Activated T-cell treated with anti-CD3 and anti-CD28 coated beads for 1 hour (primary cell): Measurements from ENCODE around the gene PFN3.

ENCODE experiments used
- DNase-seq: peaks from one replicate; pipeline ENCODE4 v3.0.0-alpha.2; 2020; ENCODE audit warnings: low read depth

Gene PFN3

DNA sequence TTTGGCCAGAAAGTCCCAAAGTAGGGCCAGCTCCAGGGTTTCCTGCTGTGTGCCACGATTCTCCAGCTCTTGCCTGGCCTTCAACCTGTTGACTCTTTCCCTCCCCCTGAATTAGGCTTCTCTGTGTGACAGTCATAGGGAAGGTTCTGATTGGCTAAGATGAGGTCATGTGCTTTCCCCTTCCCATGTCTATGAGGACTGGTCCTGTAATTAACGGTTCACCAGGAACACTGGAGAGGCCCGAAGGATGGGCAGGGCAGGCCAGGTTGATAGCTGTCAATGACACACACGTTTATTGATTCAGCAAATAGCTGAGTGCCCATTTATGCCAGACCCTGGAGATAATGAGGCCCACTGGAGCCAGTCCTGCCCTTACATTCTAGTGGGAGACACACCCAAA is 37.2 kb upstream of the PFN3 start:
- no peak for DNase-seq

DNA sequence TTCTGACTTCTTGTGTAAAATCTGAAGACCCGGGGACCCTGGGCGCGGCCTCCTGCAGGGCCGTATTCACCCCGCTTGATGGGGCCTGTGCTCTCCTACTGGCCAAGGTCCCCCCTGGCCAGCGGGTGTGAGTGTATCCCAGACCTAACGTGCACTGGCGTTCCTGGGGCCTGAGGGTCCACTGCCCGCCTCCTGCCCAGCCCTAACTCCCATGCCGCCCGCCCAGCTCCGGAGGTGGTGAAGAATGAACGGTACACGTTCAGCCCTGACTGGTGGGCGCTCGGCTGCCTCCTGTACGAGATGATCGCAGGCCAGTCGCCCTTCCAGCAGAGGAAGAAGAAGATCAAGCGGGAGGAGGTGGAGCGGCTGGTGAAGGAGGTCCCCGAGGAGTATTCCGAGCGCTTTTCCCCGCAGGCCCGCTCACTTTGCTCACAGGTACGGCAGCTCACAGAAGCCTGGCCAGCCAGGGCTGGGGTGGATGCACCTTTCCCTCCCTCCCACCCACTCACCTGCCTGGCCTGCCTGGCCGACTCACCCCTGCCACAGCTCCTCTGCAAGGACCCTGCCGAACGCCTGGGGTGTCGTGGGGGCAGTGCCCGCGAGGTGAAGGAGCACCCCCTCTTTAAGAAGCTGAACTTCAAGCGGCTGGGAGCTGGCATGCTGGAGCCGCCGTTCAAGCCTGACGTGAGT is 35.5 kb upstream of the PFN3 start:
- DNase-seq, result no peak

DNA sequence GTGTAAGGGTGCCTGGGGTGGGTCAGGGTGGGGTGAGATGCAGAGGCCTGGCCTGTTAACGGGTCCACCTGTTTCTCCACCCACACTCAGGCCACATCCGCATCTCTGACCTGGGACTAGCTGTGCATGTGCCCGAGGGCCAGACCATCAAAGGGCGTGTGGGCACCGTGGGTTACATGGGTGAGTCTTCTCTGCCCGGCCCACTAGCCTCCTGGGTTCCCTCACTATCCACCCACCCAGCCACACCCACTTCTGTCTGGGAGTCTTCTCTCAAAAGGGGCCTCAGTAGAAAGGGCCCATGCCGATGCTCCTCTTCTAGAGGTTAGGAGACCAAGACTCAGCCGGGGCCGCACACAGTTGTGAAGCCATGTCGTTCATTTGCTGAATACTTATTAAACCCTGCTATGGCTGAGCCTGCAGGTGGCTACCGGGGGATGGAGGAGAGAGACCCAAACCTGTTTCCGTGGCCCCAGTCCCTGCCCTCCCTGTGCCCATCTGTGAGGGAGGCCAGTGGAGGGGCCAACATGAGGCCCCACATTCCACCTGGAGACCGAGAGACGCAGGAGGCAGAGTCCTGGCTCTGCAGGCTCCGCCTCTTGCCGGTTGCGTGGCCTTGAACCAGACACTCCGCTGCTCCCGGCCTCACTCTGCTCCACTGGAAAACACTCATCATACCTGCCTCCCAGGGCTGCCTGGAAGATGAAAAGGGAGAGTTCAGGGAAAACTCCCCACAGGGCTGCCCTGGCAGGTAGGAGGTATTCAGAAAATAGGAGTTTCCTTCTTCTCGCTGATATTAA is 34.7 kb upstream of the PFN3 start:
- DNase-seq, result no peak

DNA sequence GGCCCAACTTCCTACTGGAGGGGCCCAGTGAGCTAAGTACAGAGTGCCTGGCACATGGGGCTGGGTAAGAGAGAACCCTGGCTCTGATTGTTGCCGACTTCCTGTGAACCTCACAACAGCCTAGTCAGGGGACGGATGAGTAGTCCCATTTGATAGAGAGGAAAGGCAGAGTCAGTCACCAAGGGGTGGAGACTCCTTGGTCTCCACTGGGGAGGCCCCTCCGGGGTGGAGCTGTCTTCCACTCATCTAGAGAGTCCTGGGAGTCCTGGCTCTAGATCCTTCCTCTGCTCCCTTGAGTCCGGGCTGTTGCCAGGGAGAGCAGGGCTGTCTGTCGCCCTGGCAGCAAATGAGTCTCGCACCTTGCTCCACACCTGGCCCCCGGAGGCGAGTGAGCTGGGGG is 34.0 kb upstream of the PFN3 start:
- DNase-seq, result no peak

DNA sequence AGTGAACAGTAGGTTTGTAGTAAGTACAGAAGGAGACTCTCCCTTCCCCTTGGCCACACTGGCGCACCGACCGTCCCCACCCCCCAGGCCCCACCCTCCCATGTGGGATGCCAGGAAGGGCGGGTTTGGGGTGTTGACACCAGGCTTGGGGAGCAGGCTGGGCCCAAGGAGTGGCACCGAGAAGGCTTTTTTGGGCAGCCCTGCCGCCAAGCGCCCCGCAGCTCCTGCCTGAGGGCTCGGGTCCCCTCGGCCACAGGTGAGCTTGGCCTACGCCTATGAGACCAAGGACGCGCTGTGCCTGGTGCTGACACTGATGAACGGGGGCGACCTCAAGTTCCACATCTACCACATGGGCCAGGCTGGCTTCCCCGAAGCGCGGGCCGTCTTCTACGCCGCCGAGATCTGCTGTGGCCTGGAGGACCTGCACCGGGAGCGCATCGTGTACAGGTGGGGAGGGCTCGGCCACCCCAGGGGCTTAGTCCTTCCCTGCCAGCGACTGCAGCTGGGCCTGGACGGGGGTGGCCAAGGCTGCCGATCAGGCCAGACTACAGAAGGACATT is 33.3 kb upstream of the PFN3 start:
- DNase-seq, result no peak

DNA sequence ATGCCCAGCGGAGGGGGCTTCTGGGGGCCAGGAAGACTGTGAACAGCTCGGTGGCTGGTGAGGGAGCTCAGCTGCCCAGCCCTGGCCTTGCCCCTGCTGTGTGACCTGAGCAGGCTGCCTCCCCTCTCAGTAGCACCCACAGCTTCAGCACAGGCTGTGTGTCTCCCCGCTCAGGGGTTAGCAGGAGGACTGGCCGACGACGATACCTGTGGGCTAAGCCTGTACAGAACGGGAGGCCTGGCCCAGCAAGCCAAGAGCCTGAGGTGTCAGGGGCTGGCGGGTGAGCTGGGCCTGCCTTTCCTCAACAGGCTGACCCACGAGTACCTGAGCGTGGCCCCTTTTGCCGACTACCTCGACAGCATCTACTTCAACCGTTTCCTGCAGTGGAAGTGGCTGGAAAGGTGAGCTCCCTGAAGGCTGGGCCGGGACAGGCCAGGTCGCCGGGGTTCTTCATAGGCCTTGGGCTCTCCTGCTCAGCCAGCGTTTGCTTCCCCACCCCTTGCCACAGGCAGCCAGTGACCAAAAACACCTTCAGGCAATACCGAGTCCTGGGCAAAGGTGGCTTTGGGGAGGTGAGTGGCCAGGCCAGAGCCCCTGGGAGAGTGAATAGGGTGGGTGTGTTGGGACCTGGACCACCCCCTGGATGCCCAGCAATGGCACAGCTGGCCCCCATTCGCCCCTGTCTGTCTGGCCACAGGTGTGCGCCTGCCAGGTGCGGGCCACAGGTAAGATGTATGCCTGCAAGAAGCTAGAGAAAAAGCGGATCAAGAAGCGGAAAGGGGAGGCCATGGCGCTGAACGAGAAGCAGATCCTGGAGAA is 32.6 kb upstream of the PFN3 start:
- no peak for DNase-seq

DNA sequence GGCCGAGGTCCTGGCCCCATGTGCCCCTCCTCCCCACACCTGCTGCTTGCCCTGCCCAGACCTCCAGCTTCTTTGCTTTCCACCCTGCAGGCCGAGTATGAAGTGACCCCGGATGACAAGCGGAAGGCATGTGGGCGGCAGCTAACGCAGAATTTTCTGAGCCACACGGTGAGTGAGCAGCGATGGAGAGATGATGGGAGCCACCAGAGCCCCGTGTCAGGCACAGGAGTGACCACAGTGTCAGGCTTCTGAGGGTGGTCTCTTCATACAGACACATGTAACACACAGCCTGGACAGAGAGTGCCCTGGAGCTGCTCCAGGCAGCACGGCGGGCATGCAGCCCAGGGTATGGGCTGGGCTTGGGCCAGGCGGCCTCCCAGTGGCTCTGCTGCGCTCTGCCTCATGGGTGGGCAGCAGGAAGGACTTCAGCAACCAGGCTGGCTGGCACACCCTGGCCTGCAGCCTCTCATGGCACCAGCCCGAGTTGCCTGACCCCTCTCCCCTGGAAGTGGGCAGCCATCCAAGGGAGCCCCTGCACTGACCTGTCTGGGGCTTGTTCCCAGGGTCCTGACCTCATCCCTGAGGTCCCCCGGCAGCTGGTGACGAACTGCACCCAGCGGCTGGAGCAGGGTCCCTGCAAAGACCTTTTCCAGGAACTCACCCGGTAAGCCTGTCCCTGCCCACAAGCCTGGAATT is 31.8 kb upstream of the PFN3 start:
- DNase-seq, result no peak

DNA sequence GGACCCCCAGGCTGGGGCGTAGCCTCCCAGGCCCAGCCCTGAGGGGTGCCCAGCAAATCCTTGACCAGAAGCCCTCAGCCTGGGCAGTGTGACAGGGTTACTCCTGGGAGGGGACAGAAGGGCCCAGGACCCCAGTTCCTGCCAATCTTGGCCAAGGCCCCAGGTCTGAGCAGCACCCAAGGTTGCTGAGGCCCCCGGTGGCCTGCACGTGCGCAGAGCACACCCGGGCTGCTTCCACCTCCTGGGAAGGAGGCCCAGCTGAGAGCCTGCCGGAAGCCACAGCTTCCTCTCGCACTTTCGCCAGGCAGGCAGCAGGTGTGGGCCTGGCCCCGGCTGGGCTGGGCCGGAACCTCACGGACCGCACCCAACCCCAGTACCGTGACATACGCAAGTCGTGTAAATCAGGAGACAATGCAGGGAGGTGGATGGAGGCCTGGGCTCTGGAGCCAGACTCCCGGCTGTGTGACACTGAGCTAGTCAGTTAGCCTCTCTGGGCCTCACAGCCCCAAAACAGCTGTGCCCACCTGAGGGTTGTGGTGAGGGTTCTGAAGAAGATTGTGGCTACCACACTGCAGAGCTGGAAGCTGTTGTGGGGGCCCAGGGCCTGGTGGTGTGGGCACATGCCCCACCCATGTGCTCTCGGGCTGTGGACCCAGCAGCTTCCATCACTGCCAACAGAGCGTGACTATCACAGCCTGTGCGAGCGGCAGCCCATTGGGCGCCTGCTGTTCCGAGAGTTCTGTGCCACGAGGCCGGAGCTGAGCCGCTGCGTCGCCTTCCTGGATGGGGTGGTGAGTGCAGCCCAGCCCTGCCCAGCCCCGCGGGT is 31.1 kb upstream of the PFN3 start:
- DNase-seq, result peak; percentile 43

DNA sequence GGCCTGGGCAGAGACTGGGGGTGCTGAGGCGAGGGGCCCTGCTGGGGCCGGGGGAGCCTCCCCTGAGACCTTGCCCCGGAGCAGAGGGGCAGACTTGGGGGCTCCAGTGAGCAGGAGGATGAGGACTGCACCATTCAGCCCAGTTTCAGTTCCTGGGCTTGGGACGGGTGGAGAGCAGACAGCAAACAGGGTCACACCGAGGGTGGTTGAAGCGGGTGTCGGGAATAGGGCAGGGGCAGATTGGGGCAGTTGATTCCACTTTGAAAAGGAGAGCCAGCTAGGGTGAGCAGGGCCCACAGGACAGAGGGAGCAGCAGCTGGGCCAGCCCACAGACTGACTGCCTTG is 30.5 kb upstream of the PFN3 start:
- no peak for DNase-seq

DNA sequence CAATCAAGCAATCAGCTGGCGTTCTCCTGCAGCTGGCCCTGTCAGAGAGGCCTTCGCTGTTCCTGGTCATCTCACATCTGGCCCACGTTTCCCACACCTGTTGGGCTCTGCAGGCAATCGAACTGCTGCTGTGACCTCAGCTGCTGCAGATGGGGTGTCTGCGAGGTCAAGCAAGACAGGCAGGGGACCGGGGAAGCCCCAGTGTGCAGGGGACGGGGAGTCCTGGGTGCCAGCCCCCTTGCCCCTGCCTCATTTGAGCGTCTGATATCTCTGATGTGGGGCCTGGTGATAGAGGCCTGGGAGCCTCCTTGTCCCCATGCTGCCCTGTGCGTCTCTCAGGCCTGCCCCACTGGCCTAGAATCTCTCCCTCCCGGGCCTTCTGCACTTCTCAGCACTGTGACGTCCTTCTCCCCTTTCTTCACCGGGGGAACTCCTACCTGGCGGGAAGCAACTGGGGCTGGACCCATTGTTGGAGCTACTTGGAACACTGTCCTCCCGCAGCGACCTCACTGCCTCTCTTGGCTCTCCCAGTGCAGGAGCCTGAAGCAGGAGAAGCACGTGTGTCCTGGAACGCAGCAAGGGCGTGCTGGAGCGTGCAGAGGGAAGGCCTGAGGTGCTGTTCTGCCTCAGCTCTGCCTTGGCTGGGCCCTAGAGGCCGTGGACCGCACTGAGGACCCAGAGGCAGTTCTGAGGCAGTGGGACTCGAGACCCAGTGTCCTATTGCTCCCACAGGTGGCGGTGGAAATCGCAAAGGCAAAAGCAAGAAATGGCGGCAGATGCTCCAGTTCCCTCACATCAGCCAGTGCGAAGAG is 29.9 kb upstream of the PFN3 start:
- DNase-seq, result no peak

DNA sequence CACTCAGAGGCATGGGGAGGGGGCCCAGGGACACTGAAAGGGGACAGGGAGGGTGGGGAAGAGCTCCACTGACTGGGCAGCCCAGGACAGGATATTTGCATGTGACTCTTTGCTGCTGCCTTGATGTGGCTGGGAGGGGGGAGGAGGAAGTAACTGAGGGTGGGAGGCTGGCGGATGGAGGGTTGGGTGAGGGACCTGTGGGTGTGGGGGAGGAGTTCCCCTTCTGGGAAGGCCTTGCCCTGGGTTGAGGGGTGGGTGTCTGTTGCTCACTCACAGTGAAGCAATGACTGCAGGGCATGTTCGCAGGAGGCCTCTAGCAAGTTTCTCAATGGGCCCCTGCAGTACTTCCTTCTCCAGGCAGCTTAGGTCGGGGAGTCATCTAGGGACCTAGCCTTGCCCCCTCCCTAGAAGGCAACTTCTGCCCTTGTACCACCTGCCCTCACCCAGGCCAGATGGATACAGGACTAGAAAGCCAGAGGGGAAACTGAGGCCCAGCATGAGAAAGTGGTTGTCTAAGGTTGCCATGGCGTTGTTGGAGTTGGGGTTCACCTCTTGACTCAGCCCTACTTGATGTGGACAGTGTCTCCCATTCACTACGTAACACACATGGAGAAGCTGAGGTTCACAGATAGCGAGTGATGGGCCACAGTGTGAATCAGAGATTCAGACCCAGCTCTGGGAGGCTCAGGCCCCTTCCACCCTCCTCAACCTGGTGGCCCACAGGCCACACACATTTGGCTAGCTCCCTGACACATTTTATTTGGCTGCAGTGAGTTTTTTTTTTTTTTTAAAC is 29.0 kb upstream of the PFN3 start:
- DNase-seq, result peak; percentile 69

DNA sequence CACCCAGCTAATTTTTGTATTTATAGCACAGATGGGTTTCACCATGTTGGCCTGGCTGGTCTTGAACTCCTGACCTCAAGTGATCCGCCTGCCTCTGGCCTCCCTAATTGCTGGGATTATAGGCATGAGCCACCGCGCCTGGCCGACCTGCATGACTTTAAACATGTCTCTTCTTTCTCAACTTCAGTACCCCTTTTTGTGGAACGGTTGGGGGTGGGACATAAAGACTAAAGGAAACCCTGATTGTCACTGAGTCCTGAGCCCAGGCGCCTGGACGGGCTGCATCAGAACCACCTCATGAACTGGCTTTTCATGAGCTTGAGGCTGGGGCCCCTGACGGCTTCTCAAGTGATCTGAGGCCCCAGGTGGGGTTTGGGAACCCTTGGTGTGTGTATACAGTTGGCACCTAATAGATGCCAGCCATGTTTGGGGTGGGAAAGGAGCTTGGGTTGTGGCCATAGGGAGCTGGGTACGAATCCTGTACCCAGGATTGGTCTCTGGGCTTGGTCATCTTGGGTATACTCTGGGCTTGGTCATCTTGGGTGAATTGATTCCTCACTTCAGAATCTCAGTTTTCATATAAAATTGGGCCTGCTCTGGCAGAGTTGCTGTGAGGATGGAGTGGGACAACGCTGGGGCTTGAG is 28.2 kb upstream of the PFN3 start:
- no peak for DNase-seq

DNA sequence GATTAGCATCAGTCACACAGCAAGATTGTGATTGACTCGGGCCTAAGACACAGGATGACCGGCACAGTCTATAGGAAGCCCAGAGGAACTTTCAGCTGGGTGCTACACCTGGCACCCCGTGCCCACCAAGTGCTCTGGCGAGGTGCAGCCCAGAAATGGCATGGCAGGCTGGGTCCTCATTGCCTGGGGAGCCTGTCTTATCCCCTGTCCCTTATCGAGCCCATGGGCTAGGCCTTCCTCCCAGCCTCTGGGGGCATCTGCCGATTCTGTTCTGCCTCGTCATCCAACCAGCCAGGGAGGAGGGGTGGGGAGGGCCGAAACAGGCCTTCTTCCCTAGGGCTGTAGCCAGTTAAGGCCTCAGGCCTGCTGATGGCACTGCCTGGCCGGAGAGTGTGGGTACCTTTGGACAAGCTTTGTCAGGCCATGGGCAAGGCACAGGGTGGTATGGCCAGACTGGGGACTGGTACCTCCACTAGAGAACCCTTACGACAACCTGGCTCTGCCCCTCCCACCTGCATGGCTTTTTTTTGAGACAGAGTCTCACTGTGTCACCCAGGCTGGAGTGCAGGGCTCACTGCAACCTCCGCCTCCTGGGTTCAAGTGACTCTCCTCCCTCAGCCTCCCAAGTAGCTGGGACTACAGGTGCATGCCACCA is 27.6 kb upstream of the PFN3 start:
- DNase-seq, result no peak

DNA sequence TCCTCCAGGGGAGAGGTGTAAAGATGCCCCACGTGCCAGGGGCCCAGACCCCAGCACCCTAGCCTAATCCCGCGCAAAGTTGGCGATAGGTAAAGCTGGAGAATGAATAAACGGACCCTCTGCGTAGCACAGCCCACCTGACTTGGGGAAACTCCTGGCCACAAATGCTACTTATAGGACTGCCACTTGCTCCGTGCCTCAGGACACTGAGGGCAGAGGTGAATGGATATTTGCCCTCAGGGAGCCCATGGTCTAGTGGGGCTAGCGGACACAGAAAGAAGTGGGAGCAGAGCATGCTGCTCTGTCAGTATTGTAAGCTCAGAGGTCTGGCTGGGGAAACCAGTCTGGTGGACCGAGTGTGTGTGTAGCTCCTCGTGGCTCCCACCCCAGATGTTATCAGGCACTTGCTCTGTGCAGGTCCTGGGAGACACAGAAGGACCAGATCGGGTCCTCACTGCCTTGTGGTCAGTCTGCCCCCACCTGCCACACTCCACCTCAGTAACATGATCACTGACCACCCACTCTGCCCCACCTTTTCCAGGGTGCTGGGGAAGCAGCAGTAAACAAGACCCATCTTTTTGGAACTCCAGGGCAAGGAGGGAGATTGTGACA is 26.9 kb upstream of the PFN3 start:
- DNase-seq, result no peak

DNA sequence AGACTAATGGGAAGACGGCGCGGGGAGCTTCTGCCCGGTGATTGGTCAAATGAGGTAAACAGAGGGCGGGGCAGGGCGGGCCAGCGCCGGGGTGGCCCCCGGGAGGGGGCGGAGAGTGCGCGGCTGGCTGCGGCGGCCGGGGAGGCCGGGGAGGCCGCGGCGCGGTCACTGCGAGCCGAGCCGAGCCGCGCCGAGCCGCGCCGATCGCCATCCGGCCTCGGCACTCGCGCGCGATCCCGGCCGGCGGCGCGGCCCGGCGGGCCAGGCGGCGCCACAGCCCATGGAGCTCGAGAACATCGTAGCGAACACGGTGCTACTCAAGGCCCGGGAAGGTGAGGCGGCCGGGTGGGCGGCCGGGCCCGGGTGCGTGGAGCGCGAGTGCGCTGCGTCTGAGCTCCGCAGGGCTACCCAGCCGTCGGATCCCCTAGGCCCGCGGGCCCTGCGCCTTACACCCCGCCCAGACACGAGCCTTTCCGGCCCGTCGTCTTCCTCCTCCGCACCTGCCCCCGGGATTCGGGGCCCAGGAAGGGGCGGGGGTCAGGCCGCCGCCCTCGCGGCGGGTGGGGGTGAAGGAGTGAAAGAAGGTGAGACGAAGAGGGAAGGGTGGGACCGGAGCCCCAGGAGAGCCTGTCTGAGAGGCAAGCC is 26.2 kb upstream of the PFN3 start, which contains the start of gene GRK6:
Gene GRK6 (plus strand): TSS at position 111 of the 645 bp plus-strand sequence. CDS start 170 bp downstream, at position 281.
- DNase-seq, result peak; percentile 58

DNA sequence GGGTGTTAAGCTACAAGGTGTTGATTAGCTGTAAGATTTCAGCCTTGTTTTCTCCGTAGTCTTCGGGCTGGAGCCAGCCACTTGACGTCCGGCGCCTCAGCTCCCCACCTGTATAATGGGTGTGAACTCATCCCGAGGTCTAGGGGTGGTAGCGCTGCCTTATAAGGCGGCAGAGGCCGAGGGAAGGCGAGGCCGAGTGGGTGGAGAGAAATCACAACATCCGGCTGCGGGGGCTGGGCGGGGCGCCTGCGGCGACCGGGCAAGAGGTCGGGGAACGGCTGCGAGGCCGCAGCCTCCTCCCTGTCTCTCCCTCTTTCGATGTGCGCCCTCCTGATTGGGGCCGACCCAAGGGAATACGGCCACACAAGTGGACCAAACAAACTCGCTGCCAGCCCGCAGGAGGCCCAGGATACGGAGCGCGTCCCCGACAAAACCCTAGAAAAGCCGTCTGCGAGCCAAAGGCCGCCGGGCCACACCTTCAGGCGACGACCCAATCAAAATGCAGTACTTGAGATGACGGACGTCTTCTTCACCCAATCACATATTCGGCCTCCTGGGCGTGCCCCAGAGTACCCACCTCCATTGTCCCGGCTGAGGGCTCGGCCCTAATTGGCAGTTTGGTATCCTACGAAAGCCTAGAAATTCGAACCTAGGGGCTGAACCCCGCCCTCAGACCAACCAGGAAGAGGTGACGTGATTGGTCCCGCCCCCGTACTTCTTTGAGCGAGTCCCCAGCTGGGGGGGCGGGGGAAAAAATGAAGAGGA is 25.5 kb upstream of the PFN3 start:
- DNase-seq, result peak; percentile 99
